IPS DF 6.9 (cell line): ENCODE results near the gene NTRK3.

Experiments
- DNase-seq: peaks from one replicate; pipeline ENCODE4 v3.0.0-alpha.2; 2013; ENCODE audit warnings: low read depth, low spot score
- H3K27ac ChIP-seq: one replicate; pipeline ENCODE4 v1.5.1; 2013; ENCODE audit warnings: low read length, control low read depth
- H3K27me3 ChIP-seq: 2 replicates; pipeline ENCODE4 v1.6.1; 2013; ENCODE audit warnings: mild to moderate bottlenecking, low read length; ENCODE audit not compliant: control insufficient read depth, insufficient read depth
- H3K36me3 ChIP-seq: 2 replicates; pipeline ENCODE4 v1.6.1; 2013; ENCODE audit warnings: low read length; ENCODE audit not compliant: control insufficient read depth, insufficient read depth
- H3K4me1 ChIP-seq: 2 replicates; pipeline ENCODE4 v1.6.1; 2013; ENCODE audit warnings: low read length; ENCODE audit not compliant: control insufficient read depth, insufficient read depth
- H3K4me3 ChIP-seq: 2 replicates; pipeline ENCODE4 v1.5.1; 2013; ENCODE audit warnings: mild to moderate bottlenecking, low read length
- H3K9me3 ChIP-seq: 2 replicates; pipeline ENCODE4 v1.6.1; 2013; ENCODE audit warnings: low read length, inconsistent platforms; ENCODE audit not compliant: control insufficient read depth, insufficient read depth
- WGBS: extraction: QIAGEN DNeasy Blood & Tissue Kit; methylation state at CpG from one replicate; pipeline ENCODE4 v1.1.7; 2013; ENCODE audit warnings: mixed read lengths, missing lambda C conversion rate; ENCODE audit not compliant: insufficient read length, insufficient coverage; 5-methylcytosine and 5-hydroxymethylcytosine counted together

NTRK3 gene

DNA sequence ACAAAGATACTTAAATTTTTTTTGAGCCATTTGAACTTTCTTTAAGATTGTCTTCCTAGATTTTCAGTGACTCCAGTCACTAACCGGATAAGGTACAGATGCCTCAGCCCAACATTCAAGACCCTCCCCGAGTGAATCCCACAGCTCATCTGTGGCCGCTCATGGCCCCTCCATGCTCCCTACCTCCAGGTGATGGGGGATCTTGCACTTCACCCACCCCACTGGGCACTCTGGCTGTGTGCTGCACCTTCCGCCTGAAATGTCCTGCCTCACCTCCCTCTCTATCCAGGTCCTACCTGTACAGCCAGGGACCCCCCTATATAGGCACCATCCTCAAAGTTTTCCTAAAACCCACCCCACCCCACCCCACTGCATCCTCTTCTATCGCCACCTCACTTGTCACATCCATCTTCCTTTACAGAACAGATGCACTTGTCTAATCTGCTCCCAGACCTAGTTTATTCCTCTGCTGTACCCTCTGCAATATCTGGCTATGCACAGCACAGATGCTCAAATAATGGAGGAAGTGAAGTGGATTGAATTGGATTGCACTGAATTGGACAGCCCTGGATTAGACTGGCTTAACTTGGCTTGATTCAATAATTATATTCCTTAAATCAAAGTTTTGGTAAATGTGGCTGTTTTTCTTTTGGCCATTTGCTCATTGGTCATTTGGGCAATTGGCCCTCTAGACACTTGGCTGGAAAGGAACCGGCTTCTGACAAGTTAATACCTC, 24.5 kb downstream of the NTRK3 start:
- DNase-seq, result no peak
- Histone ChIP-seq H3K4me1 (no peaks in the 10 kb centered on the region; the same call in 1 of the 2 replicates), H3K27ac (no peak overlapping the region), H3K4me3 (no peak overlapping the region), H3K36me3 (no peaks in the 10 kb centered on the region), H3K9me3 (no peaks in the 10 kb centered on the region), H3K27me3 (no peaks in the 10 kb centered on the region)
- no CpG with 5 or more reads among the region's 6 CpGs for WGBS

DNA sequence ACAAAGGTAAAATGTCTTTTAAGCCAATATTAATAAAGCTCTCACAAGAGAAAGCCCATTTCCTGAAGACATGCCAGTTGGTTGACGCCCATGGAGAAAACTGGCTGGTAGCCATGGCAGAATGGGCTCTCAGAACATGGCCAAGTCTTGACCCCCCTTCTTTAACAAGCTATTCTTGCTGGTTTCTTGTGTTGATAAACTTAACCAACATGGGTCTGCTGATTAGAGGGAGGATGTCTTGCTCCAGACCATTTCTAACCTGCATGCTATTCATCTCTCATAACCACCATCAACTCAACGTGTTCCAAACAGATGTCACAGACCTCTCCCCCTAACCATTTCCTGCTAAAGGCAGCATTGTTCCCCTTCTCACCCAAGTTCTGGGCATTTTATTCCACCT, 25.7 kb downstream of the NTRK3 start:
- no CpG with 5 or more reads among the region's 2 CpGs for WGBS

DNA sequence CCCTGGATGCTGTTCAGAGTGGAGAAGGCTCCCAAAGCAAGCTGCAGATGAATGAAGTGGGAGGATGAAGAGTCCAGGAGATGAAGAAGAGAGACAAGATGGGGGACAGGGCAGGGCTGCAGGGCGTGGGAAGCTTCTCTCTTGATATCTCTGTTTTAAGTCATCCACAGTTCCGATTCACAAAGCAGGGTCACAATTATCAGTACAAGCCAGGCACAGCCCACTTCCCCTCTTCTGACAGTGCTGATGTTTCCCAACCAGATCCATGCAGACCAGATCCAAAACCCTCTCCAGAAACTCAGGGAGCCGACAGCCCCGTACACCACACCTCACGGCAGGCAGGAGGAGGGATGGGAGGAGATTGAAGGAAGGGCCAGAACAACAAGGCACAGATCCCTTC, 31.1 kb downstream of the NTRK3 start:
- no peaks in the 10 kb centered on the region for H3K36me3 ChIP-seq
- no peaks in the 10 kb centered on the region for H3K9me3 ChIP-seq
- no CpG with 5 or more reads among the region's 5 CpGs for WGBS
- no peaks in the 10 kb centered on the region for H3K4me1 ChIP-seq
- no peaks in the 10 kb centered on the region for H3K27me3 ChIP-seq
- H3K27ac ChIP-seq, result no peak overlapping the region
- no peak for DNase-seq
- no peak overlapping the region for H3K4me3 ChIP-seq

More for the DNA sequence above, 25.7 kb downstream of the NTRK3 start:
- DNase-seq, result no peak
- Histone ChIP-seq H3K4me3 (no peak overlapping the region), H3K4me1 (no peaks in the 10 kb centered on the region; the same call in 1 of the 2 replicates), H3K9me3 (no peaks in the 10 kb centered on the region), H3K27ac (no peak overlapping the region), H3K36me3 (no peaks in the 10 kb centered on the region), H3K27me3 (no peaks in the 10 kb centered on the region)

DNA sequence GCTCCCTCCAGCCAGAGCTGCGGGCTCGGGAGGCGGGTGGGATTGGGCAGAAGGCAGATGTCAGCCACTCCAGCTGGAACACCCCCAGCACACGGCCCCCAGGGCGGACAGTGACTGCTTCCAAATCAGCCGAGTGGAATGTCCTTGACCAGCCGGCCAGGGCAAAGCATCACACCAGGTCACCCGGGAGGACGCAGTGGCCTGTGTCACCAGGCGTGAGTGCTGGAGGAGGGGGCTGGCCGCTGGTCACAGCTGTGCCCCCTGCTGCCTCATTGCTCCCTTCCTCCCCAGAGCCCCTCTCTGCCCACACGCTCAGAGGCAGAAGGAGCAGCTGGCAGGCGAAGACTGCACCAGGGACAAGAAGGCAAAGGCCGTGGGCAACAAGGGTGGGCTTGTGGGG, 33.5 kb downstream of the NTRK3 start:
- Histone ChIP-seq H3K27ac (no peak overlapping the region), H3K36me3 (no peaks in the 10 kb centered on the region), H3K27me3 (no peaks in the 10 kb centered on the region), H3K4me3 (no peak overlapping the region), H3K4me1 (no peaks in the 10 kb centered on the region), H3K9me3 (no peaks in the 10 kb centered on the region)
- DNase-seq, result no peak
- no CpG with 5 or more reads among the region's 14 CpGs for WGBS

DNA sequence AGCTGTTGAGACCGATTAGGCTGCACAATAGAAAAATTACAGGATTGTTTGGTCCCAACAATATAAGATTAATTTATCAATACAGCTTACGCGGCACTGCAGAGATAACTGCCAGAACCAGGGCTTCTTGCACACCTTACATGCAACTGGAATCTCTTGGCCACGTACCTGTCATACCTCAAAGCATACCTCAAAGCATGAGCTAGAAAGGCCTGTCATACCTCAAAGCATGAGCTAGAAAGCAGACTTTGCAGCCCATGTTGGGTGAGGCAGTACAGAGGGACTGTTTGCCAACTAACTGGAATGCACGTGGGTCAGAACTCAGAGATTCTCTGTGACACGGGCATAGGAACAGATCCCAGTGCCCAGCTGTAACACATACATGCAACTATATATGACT, 34.7 kb downstream of the NTRK3 start:
- H3K9me3 ChIP-seq, result no peaks in the 10 kb centered on the region
- WGBS, result no CpG with 5 or more reads among the region's 6 CpGs
- H3K36me3 ChIP-seq, result no peaks in the 10 kb centered on the region
- no peak overlapping the region for H3K27ac ChIP-seq
- H3K4me3 ChIP-seq, result no peak overlapping the region
- DNase-seq, result no peak
- no peaks in the 10 kb centered on the region for H3K4me1 ChIP-seq
- no peaks in the 10 kb centered on the region for H3K27me3 ChIP-seq

DNA sequence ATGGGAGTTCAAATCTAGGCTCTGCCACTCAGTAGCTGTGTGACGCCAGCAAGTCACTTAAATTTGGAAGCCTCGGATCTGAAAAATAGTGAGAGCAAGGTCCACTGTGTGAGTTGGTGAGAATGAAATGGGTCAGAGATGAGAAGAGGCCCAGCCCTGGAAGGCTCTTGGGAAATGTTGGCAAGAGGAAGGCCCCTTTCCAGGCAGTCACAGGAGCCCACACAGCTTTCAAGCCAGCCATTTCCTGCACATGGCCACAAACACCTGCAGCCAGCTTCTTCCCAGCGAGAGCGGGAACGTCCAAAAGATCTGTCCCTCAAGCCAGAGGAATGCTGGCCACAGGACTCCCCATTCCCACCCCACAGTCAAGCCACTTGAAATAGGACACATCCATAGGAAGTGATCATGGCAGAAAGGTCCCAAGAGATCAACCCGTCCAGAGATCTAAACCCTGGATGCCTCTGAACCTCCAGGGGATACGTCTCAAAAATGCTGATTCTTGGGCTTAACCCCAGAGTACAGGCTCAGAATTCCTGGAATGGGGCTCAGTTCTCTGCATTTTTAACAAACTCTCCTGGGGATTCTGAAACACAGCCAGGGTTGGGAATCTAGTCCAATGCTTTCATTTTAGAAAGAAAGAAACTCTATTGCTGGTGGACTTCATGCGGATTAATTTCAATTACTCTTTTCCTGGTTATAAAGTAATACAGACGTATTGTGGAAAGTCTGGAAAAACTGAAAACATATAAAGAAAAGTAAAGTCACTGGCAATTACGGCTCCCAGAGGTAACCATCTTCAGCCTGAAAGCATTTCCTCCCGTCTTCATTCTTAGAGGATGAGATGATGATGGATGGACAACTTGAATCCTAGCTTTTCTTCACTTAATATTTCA, 35.9 kb downstream of the NTRK3 start:
- WGBS, result no CpG with 5 or more reads among the region's 11 CpGs
- no peaks in the 10 kb centered on the region for H3K36me3 ChIP-seq
- H3K27me3 ChIP-seq, result no peaks in the 10 kb centered on the region
- H3K4me3 ChIP-seq, result no peak overlapping the region
- no peak for DNase-seq
- no peaks in the 10 kb centered on the region for H3K9me3 ChIP-seq
- H3K4me1 ChIP-seq, result no peaks in the 10 kb centered on the region
- H3K27ac ChIP-seq, result no peak overlapping the region

DNA sequence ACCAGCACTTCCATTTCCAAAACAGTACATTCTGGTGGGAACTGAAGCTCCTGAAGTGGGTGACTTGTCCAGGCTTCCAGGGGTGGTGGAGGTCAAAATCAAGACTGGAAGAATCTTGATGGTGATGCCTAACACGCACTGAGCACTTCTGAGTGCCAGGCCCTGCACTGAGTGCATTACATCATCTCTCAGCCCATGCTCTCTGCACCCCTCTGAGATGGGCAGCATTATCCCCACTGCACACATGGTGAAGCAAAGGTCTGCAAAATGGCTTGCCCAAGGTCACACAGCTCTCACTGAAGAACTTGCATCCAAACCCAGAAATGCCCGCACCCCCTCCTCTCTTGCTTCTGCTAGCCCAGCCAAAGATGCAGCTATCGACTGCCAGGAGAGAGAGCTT, 36.9 kb downstream of the NTRK3 start:
- Histone ChIP-seq H3K9me3 (no peaks in the 10 kb centered on the region), H3K4me3 (no peak overlapping the region), H3K4me1 (no peaks in the 10 kb centered on the region), H3K36me3 (no peaks in the 10 kb centered on the region), H3K27me3 (no peaks in the 10 kb centered on the region), H3K27ac (no peak overlapping the region)
- WGBS, result no CpG with 5 or more reads among the region's 3 CpGs
- no peak for DNase-seq

DNA sequence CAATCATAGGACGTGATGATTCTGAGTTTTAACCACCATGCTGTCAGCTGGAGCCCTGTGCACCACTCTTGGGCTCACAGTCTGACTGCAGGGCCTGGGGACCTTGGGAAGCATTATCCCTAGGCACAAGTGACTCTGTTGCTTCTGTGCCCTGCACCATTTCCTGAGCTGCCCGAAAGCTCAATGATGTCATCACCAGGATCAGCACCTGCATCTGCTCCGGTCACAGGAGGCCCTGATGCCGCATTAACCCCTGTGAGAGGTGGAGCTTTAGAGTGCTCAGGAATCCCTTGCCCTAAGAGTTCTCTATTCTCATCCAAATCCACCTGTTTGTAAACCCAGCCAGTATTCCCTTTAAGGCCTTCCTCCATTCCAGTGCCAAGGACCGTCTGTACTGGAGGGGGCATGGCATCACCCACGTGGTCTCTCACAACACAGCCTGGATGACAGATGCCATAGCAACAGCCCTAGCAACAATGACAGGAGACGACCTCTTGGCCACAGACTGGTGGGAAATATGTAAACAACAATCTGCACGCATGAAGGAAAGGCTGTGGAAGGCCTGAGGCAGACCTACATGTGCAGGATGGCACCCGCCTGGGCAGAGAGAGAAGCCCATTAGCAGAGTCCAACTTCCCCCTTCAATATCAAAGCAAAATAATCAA, 37.9 kb downstream of the NTRK3 start:
- no CpG with 5 or more reads among the region's 9 CpGs for WGBS
- Histone ChIP-seq H3K27me3 (no peaks in the 10 kb centered on the region), H3K4me3 (no peak overlapping the region), H3K27ac (no peak overlapping the region), H3K4me1 (no peaks in the 10 kb centered on the region), H3K9me3 (no peaks in the 10 kb centered on the region), H3K36me3 (no peaks in the 10 kb centered on the region)
- no peak for DNase-seq

DNA sequence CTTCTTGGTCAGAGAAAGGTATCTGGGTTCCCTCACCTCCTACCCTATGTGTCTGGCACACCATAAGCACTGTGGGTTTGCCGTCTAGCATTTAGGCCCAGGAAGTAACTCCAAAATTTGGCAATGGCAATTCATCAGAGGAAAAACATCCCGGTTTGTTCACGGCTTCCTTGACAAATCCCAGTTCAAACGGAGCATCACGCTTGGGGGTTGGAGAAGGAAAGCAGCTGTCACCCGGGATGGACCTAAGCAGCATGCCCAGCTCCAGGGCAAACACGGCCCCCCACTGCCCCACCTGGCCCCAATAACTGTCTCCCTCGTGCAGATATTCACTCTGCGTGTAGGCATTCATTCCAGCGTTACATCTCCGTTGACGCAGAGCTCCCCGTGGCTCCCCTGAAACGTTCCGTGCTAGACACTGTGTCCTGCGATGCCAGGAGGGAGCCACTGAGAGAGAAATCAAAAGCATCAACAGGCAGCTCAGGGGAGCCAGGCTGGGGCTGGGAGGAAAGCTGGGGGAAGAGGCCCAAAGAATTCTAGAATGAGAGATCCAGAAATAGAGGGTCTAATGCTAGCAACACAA, 41.4 kb downstream of the NTRK3 start:
- no peak overlapping the region for H3K4me3 ChIP-seq
- DNase-seq, result no peak
- no peaks in the 10 kb centered on the region for H3K9me3 ChIP-seq
- no peak overlapping the region for H3K27ac ChIP-seq
- H3K4me1 ChIP-seq, result no peaks in the 10 kb centered on the region
- H3K36me3 ChIP-seq, result no peaks in the 10 kb centered on the region
- no CpG with 5 or more reads among the region's 16 CpGs for WGBS
- no peaks in the 10 kb centered on the region for H3K27me3 ChIP-seq

DNA sequence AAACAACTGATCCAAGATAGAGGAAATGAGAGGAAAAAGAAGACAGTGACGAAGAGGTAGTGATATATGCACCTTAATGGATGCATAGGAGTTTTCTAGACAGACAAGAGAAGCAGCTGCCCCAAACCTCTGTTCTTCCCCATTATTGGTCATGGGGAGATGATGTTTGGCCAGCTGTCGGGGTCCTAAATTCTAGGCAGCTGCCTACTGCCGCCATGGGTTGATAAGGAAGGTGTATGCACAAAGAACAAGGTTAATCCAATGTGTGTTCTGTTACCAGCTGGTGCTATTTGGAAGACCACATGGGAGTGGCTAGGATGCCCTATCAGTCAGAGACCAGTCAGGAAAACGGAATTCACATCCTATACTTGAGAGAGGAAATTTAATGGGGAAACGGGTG, 47.4 kb downstream of the NTRK3 start:
- Histone ChIP-seq H3K4me3 (no peak overlapping the region), H3K27me3 (no peaks in the 10 kb centered on the region), H3K27ac (no peak overlapping the region), H3K4me1 (peaks cover 6% of the 10 kb centered on the region; the same call in 1 of the 2 replicates), H3K36me3 (no peaks in the 10 kb centered on the region), H3K9me3 (no peaks in the 10 kb centered on the region)
- WGBS, result no CpG with 5 or more reads among the region's 5 CpGs
- no peak for DNase-seq
